Peyer's patch (tissue), 4 donors: ENCODE results near the gene PRRX2. TPM values are rescaled to one million over a fixed set of nuclear protein-coding genes. Genes with fewer than 3 reads are reported as not detected.
"Not testable (repeated sequence)": the region's sequence is repeated elsewhere in the genome, so short reads cannot be mapped to it uniquely, and the experiment has no call there.

Source experiments
- DNase-seq, 3 donors: peaks; one replicate each; pipeline ENCODE4 v3.0.0-alpha.2; 2017 to 2019
- H3K27ac ChIP-seq, 4 donors: fragments of 200-600 bp; sonication (generic); one replicate each; pipeline ENCODE4 v1.5.1; 2016 to 2019
- H3K27me3 ChIP-seq, 2 donors: fragments of 200-600 bp; sonication (generic); one replicate each; pipeline ENCODE4 v1.5.1; 2019
- H3K36me3 ChIP-seq, 3 donors: fragments of 200-600 bp; sonication (generic); one replicate each; pipeline ENCODE4 v1.5.1; 2016 to 2019
- H3K4me1 ChIP-seq, 4 donors: fragments of 200-600 bp; sonication (generic); one replicate each; pipeline ENCODE4 v1.5.1; 2016 to 2019
- H3K4me3 ChIP-seq, 4 donors: fragments of 200-600 bp; sonication (generic); 1 replicate in 3 of 4; 2 replicates in 1 of 4; pipeline ENCODE4 v1.5.1; 2016 to 2019; ENCODE audit warnings: mild to moderate bottlenecking in 1 of 4
- H3K9me3 ChIP-seq, 4 donors: fragments of 200-600 bp; sonication (generic); one replicate each; pipeline ENCODE4 v1.5.1; 2016 to 2019; ENCODE audit warnings: mild to moderate bottlenecking in 1 of 4
- POLR2A ChIP-seq, 2 donors: fragments of 450-650 bp; IDR thresholded peaks; one replicate each; pipeline ENCODE4 v1.5.1; 2017; ENCODE audit warnings: antibody characterized with exemption in 2 of 2, mild to moderate bottlenecking in 2 of 2, moderate library complexity in 2 of 2
- total RNA-seq, 4 donors: library from RNA; depleted of rRNA; stranded (reverse); fragments of >200 nt; gene quantifications; one replicate each; pipeline ENCODE4 v1.1.0, GENCODE V29; 2016
- TF ChIP-seq, protein P1 (sequence below), 6 experiments: fragments of 450-650 bp in 4 of 6; fragments of 200-600 bp in 2 of 6; sonication (generic) in 1 of 6; IDR thresholded peaks; one replicate each; pipeline ENCODE4 v1.5.1; 2017 to 2019; ENCODE audit warnings: antibody characterized with exemption in 6 of 6, mild to moderate bottlenecking in 3 of 6, moderate library complexity in 1 of 6

Gene PRRX2
- total RNA-seq, 4 donors from 2014 or later: 5.0 TPM; not detected in 3

DNA sequence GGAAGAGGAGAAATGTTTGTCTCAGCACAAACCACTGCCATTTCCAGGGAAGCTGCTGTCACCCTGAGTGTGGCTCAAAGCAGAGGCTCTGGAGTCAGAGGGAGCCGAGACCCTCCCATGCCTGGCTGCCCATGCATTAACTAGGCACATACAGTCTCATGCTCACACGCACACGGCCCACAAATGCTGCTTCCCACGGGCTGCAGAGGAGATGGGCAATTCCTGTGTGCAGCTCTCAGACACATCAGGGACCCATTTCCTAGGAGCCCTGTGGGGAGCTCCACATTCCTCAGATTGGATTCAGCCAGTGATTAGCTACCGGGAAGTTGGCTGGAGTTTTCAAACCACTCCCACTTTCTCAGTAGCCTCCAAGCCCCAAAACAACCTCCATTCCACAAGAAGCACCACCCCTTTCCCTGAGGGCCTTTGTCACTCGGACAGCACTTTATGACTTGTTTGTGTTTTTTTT lies 96.5 kb downstream of the PRRX2 start:
- peak overlapping the region; percentile 44 to 80 (median 69) for H3K27ac ChIP-seq
- DNase-seq: no peak
- no peaks in the 10 kb centered on the region for H3K9me3 ChIP-seq
- TF ChIP-seq, protein P1, sequence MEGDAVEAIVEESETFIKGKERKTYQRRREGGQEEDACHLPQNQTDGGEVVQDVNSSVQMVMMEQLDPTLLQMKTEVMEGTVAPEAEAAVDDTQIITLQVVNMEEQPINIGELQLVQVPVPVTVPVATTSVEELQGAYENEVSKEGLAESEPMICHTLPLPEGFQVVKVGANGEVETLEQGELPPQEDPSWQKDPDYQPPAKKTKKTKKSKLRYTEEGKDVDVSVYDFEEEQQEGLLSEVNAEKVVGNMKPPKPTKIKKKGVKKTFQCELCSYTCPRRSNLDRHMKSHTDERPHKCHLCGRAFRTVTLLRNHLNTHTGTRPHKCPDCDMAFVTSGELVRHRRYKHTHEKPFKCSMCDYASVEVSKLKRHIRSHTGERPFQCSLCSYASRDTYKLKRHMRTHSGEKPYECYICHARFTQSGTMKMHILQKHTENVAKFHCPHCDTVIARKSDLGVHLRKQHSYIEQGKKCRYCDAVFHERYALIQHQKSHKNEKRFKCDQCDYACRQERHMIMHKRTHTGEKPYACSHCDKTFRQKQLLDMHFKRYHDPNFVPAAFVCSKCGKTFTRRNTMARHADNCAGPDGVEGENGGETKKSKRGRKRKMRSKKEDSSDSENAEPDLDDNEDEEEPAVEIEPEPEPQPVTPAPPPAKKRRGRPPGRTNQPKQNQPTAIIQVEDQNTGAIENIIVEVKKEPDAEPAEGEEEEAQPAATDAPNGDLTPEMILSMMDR (IDR thresholded peaks at IDR 0.05): no peak
- TF ChIP-seq POLR2A (IDR thresholded peaks at IDR 0.05): no peak
- no peaks in the 10 kb centered on the region for H3K36me3 ChIP-seq
- no peak overlapping the region for H3K4me3 ChIP-seq
- H3K27me3 ChIP-seq: no peaks in the 10 kb centered on the region
- H3K4me1 ChIP-seq: peaks cover 0 to 9% (median 0%) of the 10 kb centered on the region in 4 donors

DNA sequence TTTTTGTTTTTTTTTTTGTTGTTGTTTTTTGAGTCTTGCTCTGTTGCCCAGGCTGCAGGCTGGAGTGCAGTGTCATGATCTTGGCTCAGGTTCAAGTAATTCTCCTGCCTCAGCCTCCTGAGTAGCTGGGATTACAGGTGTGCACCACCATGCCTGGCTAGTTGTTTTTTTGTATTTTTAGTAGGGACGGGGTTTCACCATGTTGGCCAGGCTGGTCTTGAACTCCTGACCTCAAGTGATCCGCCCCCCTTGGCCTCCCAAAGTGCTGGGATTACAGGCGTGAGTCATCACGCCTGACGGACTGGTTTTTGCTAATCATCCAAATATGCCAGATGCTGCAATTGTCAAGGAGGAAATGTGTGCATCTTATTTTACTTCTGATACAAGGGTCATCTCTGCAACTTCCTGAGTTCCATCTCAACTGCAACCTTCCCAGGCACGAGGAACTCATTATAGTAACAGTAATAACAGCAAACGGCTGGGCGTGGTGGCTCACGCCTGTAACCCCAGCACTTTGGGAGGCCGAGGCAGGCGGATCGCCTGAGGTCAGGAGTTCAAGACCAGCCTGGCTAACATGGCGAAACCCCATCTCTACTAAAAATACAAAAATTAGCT lies 97.0 kb downstream of the PRRX2 start:
- H3K36me3 ChIP-seq, H3K27me3 ChIP-seq, H3K4me3 ChIP-seq, H3K9me3 ChIP-seq, H3K4me1 ChIP-seq: not testable (repeated sequence)
- peak in 1 of 3 donors; percentile 55 for DNase-seq
- peak overlapping the region; percentile 44 to 80 (median 69) for H3K27ac ChIP-seq

DNA sequence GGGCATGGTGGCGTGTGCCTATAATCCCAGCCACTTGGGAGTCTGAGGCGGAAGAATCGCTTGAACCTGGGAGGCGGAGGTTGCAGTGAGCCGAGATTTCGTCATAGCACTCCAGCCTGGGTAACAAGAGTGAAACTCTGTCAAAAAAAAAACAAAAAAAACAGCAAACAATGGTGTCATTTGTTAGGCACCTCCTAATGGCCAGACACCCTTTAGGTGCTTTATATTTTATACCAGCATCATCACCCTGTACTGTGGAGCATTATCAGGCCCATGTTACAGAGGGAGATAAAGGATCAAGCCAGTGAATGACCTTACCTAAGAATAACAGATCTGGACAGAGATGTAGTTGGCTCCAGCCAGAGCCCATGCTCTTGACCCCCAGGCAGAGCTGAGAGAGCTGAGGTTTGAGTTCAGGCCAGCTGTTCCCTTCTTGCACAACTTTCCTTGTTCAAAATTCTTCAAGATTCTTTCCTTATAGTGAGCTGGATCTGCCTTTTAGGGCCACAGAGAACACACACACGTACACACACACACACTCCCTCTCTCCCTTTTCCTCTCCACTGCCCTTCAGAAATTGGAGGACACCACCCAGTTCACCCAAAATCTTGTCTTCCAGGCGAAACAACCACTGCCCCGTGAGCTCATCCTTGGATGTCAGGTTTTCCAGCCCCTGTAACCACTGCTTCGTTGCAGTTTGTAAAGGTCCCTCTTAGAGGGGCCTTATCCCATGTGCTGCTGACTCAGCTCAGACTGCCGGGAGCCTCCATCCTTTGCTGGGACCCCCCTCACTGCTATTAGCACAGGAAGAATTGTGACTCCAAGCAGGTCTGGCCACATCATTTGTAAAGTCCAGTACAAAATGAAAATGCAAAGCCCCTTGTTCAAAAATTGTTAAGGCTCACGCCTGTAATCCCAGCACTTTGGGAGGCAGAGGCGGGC lies 97.8 kb downstream of the PRRX2 start:
- Histone ChIP-seq H3K4me3 (no peak overlapping the region), H3K36me3 (no peaks in the 10 kb centered on the region), H3K27me3 (no peaks in the 10 kb centered on the region), H3K4me1 (peaks cover 0 to 3% (median 0%) of the 10 kb centered on the region in 4 donors), H3K9me3 (no peaks in the 10 kb centered on the region), H3K27ac (peak overlapping the region; percentile 26 to 80 (median 58))
- DNase-seq: peak in 1 of 3 donors; percentile 55
- TF ChIP-seq POLR2A (IDR thresholded peaks at IDR 0.05): no peak
- TF ChIP-seq, protein P1 (IDR thresholded peaks at IDR 0.05): no peak

DNA sequence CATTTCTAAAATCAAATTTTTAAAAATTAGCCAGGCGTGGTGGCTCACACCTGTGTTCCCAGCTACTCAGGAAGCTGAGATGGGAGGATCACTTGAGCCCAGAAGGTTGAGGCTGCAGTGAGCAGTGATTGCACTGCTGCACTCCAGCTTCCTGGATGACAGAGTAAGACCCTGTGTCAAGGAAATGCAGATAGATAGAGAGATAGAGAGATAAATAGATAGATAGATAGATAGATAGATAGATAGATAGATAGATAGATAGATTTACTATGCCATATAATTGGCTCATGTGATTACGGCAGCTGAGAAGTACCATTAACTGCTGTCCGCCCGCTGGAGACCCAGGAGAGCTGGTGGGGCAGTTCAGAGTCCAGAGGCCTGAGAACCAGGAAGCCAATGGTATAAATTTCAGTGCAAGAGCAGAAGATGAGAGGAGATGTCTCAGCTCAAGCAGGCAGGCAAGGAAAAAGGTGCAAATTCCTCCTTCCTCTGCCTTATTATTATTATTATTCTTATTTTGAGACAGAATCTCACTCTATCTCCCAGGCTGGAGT lies 100.4 kb downstream of the PRRX2 start:
- peak in 2 of 3 donors; percentile 55 to 60 for DNase-seq

DNA sequence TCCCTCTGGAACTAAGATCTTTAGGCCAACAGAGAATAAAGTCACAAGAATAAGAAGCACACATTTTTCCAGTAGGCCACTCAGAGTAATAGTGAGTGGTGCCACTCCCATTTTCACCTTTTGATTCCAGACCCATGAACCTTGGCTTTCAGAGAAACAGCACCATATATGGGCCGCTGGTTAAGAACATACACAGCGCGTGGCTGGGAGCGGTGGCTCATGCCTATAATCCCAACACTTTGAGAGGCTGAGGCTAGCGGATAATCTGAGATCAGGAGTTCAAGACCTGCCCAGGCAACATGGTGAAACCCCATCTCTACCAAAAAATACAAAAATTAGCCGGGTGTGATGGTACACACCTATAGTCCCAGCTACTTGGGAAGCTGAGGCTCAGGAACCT lies 103.0 kb downstream of the PRRX2 start:
- TF ChIP-seq, protein P1 (IDR thresholded peaks at IDR 0.05): no peak
- no peak for TF ChIP-seq POLR2A (IDR thresholded peaks at IDR 0.05)
- no peak for DNase-seq
- no peak overlapping the region for H3K27ac ChIP-seq
- no peaks in the 10 kb centered on the region for H3K36me3 ChIP-seq
- H3K4me3 ChIP-seq: no peak overlapping the region
- H3K27me3 ChIP-seq: no peaks in the 10 kb centered on the region
- H3K4me1 ChIP-seq: peaks cover 0 to 3% (median 0%) of the 10 kb centered on the region in 4 donors
- H3K9me3 ChIP-seq: no peaks in the 10 kb centered on the region

More for the DNA sequence above, 100.4 kb downstream of the PRRX2 start:
- no peak overlapping the region for H3K4me3 ChIP-seq
- H3K36me3 ChIP-seq: no peaks in the 10 kb centered on the region
- TF ChIP-seq, protein P1 (IDR thresholded peaks at IDR 0.05): no peak
- TF ChIP-seq POLR2A (IDR thresholded peaks at IDR 0.05): no peak
- H3K4me1 ChIP-seq: peaks cover 0 to 3% (median 0%) of the 10 kb centered on the region in 4 donors
- no peaks in the 10 kb centered on the region for H3K27me3 ChIP-seq
- H3K27ac ChIP-seq: no peak overlapping the region
- no peaks in the 10 kb centered on the region for H3K9me3 ChIP-seq
